HTERT RPE-1 (cell line): ENCODE data around the gene AK5.
"Not testable (repeated sequence)": the region's sequence is repeated elsewhere in the genome, so short reads cannot be mapped to it uniquely, and the experiment has no call there.

Experiments used
- in situ Hi-C: fragments of 300-500 bp; cut with MboI; formaldehyde crosslinking; loops from 4 replicates; pipeline ENCODE4 v1.14.3; 2020; ENCODE audit warnings: low sequenced_read_pairs

The AK5 gene

GRCh38 chr1:77398152-77398551 lies 116.3 kb downstream of the AK5 start:
- in situ Hi-C loops = no loop called here

DNA sequence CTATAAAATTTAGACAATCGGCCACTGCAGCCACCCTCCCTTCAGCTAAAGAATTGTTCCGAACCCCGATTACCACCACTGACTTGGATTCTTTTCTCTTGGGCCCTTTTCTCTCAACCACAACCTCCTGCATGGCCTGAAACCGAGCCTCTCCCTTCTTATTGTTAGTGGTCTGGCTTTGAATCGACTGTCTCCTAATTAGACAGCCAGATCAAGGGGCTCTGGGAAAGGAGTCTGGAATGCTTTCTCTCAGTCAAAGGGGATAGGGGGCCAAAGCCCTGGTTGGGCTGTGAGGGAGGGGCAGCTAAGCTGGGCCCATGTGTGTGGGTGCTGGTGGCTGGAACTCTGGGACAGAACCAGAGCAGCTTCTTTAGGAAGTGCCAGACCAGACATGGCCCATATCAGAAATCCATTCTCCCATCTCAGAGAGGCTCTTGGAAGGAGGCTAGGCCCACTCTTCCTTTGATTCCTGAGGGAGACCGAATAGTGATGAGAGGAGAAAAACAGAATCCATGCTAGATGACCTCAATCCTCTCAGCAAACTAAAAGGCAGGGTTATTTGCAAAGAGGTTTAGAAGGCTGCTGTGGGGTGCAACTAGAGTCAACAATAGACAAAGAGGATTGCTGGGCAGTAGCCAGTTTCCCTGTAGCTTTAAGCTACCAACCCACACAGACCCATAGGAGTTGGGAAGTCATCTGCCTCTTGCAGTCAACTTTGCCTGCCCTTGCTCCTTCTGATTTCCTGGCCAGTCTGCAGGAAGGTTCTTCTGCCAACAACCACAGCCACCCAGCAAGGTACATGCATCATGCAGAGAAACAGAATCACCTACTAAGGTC lies 117.6 kb downstream of the AK5 start:
- in situ Hi-C loops = no loop called here

DNA sequence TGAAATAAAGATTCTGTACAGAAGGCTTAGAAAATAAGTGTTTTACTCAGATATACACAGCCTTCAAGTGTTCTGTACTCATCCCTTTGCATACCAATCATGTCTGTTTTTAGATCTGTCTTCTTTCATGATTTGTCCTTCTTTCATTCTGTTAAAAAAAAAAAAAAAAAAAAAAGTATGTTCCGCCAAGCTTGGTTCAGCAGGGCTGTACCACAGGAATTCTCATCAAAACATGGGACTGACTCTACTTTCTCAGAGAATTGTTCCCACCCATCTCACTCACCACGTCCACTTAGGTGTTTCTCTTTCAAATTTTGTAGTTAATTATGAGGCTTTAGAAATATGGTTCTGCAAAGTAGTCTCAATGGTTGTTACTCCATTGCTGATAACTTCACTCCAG lies 119.0 kb downstream of the AK5 start:
- in situ Hi-C loops = no loop called here

GRCh38 chr1:77401384-77401783 lies 119.6 kb downstream of the AK5 start:
- in situ Hi-C loops = no loop called here

GRCh38 chr1:77405186-77405585 lies 123.4 kb downstream of the AK5 start:
- in situ Hi-C loops = no loop called here

DNA sequence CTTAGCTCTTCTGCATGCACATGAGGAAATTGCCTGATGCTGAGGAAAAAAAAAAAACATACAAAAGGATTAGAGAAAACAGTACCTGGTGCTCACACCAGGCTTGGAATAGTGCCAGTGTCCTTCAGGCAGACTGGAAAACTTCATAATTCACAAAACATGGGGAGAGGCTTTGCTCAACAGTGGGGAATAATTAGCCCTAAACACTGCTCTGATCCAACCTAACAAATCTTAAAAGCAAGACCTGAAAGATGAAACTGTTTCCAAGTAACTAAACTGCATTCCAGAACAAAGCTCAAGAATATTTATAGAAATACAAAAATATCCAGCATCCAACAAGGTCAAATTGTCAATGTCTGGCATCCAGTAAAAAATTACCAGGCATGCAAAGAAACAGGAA lies 124.8 kb downstream of the AK5 start:
- in situ Hi-C loops = no loop called here

GRCh38 chr1:77407738-77408375 lies 126.0 kb downstream of the AK5 start:
- in situ Hi-C loops = no loop called here

DNA sequence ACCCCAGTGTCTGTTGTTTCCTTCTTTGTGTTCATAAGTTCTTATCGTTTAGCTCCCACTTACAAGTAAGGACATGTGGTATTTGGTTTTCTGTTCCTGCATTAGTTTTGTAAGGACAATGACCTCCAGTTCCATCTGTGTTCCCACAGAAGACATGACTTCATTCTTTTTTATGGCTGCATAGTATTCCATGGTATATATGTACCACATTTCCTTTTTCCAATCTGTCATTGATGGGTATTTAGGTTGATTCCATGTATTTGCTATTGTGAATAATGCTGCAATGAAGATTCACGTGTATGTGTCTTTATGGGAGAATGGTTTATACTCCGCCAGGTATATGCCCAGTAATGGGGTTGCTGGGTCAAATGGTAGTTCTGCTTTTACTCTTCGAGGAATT lies 127.1 kb downstream of the AK5 start:
- in situ Hi-C loops = not testable (repeated sequence)

GRCh38 chr1:77412069-77412819 lies 130.4 kb downstream of the AK5 start:
- in situ Hi-C loops = no loop called here

DNA sequence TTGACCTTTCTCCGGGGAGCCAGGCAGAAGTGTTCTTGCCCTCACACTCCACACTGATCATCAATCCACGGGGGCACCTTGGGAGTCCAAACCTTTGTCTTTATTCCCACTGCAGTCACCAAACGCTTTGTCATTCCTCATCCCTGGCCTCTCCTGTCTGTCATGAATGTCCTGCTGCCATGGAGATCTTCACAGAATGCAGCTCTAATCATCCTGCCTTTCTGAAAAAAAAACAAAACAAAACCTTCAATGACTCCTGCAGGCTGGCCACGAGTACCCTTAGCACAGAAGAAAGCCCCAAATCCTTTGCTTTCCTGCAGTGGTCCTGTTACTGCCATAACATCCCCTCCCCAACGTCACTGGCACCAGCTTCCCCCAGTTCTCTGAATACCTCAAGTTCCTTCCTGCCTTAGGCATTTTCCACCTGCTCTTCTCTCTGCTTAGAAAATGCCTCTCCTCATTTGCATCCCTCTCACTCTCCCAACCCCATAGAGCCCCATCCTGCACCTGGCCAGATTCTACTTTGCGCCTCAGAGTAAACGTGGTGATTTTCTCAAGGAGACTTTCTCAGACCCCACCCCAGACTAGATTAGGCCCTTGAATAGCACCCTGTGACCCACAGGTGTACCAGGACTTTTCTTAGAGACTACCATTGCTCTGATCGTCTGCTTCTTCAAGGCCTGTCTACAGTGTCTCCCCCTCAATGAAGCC lies 131.2 kb downstream of the AK5 start:
- in situ Hi-C loops = no loop called here

DNA sequence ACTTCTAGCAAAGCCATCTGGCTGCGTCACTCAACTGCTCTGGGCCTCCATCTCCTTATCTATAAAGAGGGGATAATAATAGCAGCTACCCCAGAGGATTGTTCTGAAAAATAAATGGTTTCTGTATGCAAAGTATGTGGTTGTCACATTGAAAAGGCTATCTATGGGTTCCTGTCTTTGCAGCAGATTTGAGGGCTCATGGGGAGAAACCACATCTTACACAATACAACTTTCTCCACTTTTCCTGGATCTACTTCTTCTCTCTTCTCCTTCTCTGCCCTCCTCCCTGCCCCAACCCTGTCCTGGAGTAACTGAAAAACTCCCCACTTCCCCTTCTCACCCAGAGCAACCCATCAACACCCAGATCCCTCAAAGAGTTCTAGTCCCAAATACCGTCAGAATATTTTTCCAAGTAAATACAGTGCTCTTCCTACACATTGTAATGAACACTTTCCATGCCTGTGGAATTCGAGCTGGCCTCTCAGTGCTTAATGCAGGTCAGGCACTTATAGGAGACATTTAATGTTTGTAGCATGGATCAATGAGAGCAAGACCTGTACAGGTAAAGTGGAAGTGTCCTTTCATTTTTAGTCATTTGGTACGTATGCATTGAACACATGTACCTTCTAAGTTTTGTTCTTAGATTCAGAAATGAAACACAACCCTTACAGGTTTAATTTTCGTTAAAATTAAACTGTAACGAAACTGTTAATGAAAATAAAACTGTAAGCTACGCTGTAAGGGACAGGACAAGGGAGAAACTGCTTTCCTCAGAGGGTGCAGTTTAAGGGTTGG lies 131.9 kb downstream of the AK5 start:
- in situ Hi-C loops = no loop called here

DNA sequence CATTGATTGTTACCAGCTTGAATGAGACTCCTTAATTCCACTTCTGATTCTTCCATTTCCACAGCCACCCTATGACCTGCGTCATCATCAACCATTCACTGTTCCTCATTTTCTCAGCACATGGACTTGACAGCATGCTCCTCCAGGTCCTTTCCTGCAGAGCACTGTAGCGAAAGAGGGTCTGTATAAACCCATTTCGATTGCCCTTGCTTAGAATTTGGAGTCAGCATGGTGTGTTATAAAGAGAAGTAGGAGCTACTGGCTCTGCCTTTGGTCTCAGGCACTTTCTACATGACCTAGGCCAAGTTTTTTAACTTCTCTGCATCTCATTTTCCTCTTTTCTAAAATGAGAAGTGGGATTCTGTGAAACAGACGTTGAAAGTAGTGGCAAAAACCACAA lies 133.8 kb downstream of the AK5 start:
- in situ Hi-C loops = no loop called here

GRCh38 chr1:77416692-77417450 lies 135.1 kb downstream of the AK5 start:
- in situ Hi-C loops = no loop called here

DNA sequence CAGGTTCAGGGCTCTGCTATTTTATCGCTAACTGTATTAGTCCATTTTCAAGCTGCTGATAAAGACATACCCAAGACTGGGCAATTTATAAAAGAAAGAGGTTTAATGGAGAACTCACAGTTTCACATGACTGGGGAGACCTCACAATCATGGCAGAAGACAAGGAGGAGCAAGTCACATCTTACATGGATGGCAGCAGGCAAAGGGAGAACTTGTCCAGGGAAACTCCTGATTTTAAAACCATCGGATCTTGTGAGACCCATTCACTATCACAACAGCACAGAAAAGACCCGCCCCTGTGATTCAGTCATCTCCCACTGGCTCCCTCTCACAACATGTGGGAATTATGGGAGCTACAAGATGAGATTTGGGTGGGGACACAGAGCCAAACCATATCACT lies 136.2 kb downstream of the AK5 start:
- in situ Hi-C loops = not testable (repeated sequence)

- in situ Hi-C loops = no loop called here
Measured at GRCh38 chr1:77421504-77422233, 139.8 kb downstream of the AK5 start.

- in situ Hi-C loops = no loop called here
Measured at GRCh38 chr1:77424236-77424635, 142.4 kb downstream of the AK5 start.

DNA sequence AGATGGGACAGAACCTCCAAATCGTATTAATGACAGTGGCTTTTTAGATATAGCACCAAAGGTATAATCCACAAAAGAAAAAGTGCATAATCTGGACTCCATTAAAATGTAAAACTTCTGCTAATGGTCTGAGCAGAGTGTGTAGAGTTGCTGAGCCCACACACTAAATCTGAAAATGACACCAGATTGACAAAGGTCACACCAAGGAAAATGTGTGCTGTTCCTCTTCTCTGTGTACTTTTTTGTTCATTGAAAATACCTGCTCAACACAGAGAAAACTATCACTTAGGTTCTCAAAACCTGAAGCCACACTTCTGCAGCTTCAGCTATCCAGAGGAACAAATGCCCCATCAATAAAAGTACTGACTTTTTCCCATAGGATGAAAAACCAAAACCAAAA lies 146.2 kb downstream of the AK5 start:
- in situ Hi-C loops = no loop called here

DNA sequence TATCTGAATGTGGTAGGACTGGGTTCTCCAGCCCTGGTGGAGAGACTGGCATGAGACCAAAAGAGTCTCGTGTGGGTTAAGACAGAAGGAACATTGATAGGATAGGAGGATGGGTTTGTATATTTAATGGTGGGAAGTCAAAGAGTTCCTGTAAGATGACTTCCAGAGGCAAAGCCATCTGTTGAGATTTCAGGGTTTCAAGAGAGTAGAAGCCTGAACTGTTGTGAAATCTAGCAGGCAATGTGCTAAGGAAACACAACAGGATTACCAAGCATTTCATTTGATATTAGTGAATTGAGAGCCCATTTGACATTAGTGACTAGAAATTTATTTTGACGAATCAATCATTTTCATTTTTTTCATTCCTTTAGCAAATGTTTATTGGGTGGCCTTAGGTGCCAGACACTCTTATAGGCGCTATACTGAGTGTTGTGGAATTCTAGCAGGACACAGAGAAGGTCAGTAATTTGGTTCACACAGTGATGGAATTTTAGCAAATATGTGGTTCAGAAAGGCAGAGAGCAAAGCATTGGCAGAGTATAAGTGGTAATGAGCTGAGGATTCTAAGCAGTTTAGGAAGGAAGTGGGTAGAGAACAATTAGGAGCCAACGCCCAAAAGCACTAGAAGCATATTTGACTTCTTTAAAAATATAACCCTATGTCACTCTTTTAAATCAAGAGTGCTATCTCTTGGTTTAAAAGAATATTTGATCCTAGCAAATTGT lies 149.3 kb downstream of the AK5 start:
- in situ Hi-C loops = no loop called here
